ENCODE results near the gene PREB.

GRCh38 chr2:27134781-27135477 lies 493 bp upstream of the PREB start:
- TF ChIP-seq CTCF (IDR thresholded peaks at IDR 0.05) (no peak), POLR2A (IDR thresholded peaks at IDR 0.05) (no peak)
